ENCODE data around the gene BHLHE40. TPM values are rescaled to one million over a fixed set of nuclear protein-coding genes. Genes with fewer than 3 reads are reported as not detected.

BHLHE40 gene
- total and polyA plus RNA-seq, 8 donors, result 19.3 to 66.7 (median 33.2) TPM

GRCh38 chr3:5019411-5020241 lies 40.4 kb downstream of the BHLHE40 start:
- FAIRE-seq (no peak), ATAC-seq (no peak), DNase-seq (no peak)
- no peaks in the 10 kb centered on the region for H3K27me3 ChIP-seq
- no peak overlapping the region for H3K27ac ChIP-seq
- 90% methylated on average over 19 of the region's 19 CpGs for WGBS, 2 donors
- no peaks in the 10 kb centered on the region for H3K9me3 ChIP-seq
- H3K36me3 ChIP-seq, result no peaks in the 10 kb centered on the region
- H3K4me1 ChIP-seq, result peaks cover 0 to 23% (median 0%) of the 10 kb centered on the region in 3 donors
- H3K4me3 ChIP-seq, result no peak overlapping the region
- intact Hi-C loops (cut with DNase I), result no loop called here
- no peak for TF ChIP-seq CTCF (IDR thresholded peaks at IDR 0.05)

- no peak for DNase-seq
- TF ChIP-seq CTCF (IDR thresholded peaks at IDR 0.05), result no peak
- H3K4me1 ChIP-seq, result peaks cover 0 to 23% (median 0%) of the 10 kb centered on the region in 3 donors
- intact Hi-C loops (cut with DNase I), result no loop called here
- H3K36me3 ChIP-seq, result no peaks in the 10 kb centered on the region
- 75 to 88% methylated on average over 7 of the region's 7 CpGs for WGBS, 2 donors
- no peaks in the 10 kb centered on the region for H3K9me3 ChIP-seq
- no peak for FAIRE-seq
- H3K27ac ChIP-seq, result no peak overlapping the region
- H3K4me3 ChIP-seq, result no peak overlapping the region
- no peak for ATAC-seq
- H3K27me3 ChIP-seq, result no peaks in the 10 kb centered on the region
Observed at GRCh38 chr3:5020242-5020722, 41.0 kb downstream of the BHLHE40 start.

GRCh38 chr3:5021116-5022092 lies 42.2 kb downstream of the BHLHE40 start:
- DNase-seq, result no peak
- Histone ChIP-seq H3K4me3 (no peak overlapping the region), H3K36me3 (no peaks in the 10 kb centered on the region), H3K9me3 (no peaks in the 10 kb centered on the region), H3K4me1 (peaks cover 0 to 18% (median 0%) of the 10 kb centered on the region in 3 donors), H3K27ac (no peak overlapping the region), H3K27me3 (no peaks in the 10 kb centered on the region)
- ATAC-seq, result no peak
- intact Hi-C loops (cut with DNase I), result no loop called here
- no peak for TF ChIP-seq CTCF (IDR thresholded peaks at IDR 0.05)
- WGBS, 2 donors, result 92 to 94% methylated on average over 17 of the region's 17 CpGs
- FAIRE-seq, result no peak

GRCh38 chr3:5022187-5022965 lies 43.1 kb downstream of the BHLHE40 start:
- FAIRE-seq, result no peak
- ATAC-seq, result no peak
- Histone ChIP-seq H3K9me3 (no peaks in the 10 kb centered on the region), H3K4me1 (peaks cover 0 to 8% (median 0%) of the 10 kb centered on the region in 3 donors), H3K27me3 (no peaks in the 10 kb centered on the region), H3K4me3 (no peak overlapping the region), H3K36me3 (no peaks in the 10 kb centered on the region), H3K27ac (peak overlapping the region in 2 of 4 donors; percentile 51 to 71)
- no peak for TF ChIP-seq CTCF (IDR thresholded peaks at IDR 0.05)
- 89 to 92% methylated on average over 6 of the region's 6 CpGs for WGBS, 2 donors
- no peak for DNase-seq
- intact Hi-C loops (cut with DNase I), result no loop called here

Data from pancreas (tissue), 10 donors.